ENCODE results near the gene CLPX. TPM values are rescaled to one million over a fixed set of nuclear protein-coding genes. Genes with fewer than 3 reads are reported as not detected.
"Not testable (repeated sequence)": the region's sequence is repeated elsewhere in the genome, so short reads cannot be mapped to it uniquely, and the experiment has no call there.

The CLPX gene
- total RNA-seq, 4 donors from 2014 or later, result 37.4 to 53.2 (median 39.8) TPM

GRCh38 chr15:65101891-65102708, 83.0 kb downstream of the CLPX start:
- no peak for DNase-seq (ENCODE audit: extremely low spot score)
- WGBS, result 81% methylated on average over 39 of the region's 75 CpGs
- TF ChIP-seq CTCF (IDR thresholded peaks at IDR 0.05) (no peak), EP300 (IDR thresholded peaks at IDR 0.05) (no peak), POLR2AphosphoS5 (IDR thresholded peaks at IDR 0.05) (no peak), POLR2A (IDR thresholded peaks at IDR 0.05; ENCODE audit: low read depth) (no peak)

GRCh38 chr15:65101411-65101890, 83.7 kb downstream of the CLPX start:
- Histone ChIP-seq H3K27ac (replicated peaks in 1 of 4) (peak overlapping the region in 2 of 4 donors; percentile 16 to 23), H3K9me3 (no peaks in the 10 kb centered on the region), H3K4me1 (peaks cover 0 to 27% (median 27%) of the 10 kb centered on the region in 4 donors), H3K27me3 (no peaks in the 10 kb centered on the region), H3K36me3 (peaks cover 9 to 82% (median 64%) of the 10 kb centered on the region in 4 donors), H3K4me3 (no peak overlapping the region)
- WGBS, result 38% methylated on average over 8 of the region's 9 CpGs
- intact Hi-C loops (cut with DNase I), result loop anchor here (2.0 kb wide), 1 partner anchor 47 kb away; no protein-coding TSS in a partner anchor
- TF ChIP-seq CTCF (IDR thresholded peaks at IDR 0.05) (peak; percentile 79 to 89 (median 88)), POLR2A (IDR thresholded peaks at IDR 0.05; ENCODE audit: low read depth) (no peak)
- DNase-seq (ENCODE audit: extremely low spot score), result no peak

More at GRCh38 chr15:65101891-65102708, 83.0 kb downstream of the CLPX start:
- intact Hi-C loops (cut with DNase I), result loop anchor here (2.0 kb wide), 1 partner anchor 47 kb away; no protein-coding TSS in a partner anchor
- Histone ChIP-seq H3K27me3 (no peaks in the 10 kb centered on the region), H3K27ac (replicated peaks in 1 of 4) (no peak overlapping the region), H3K9me3 (no peaks in the 10 kb centered on the region), H3K36me3 (peaks cover 9 to 78% (median 61%) of the 10 kb centered on the region in 4 donors), H3K4me3 (no peak overlapping the region), H3K4me1 (peaks cover 0 to 20% (median 20%) of the 10 kb centered on the region in 4 donors)

GRCh38 chr15:65100442-65100841, 84.7 kb downstream of the CLPX start:
- TF ChIP-seq CTCF (IDR thresholded peaks at IDR 0.05) (no peak), POLR2AphosphoS5 (IDR thresholded peaks at IDR 0.05) (no peak)
- no peak for DNase-seq (ENCODE audit: extremely low spot score)
- H3K36me3 ChIP-seq, result peaks cover 9 to 73% (median 56%) of the 10 kb centered on the region in 4 donors
- no peak overlapping the region for H3K4me3 ChIP-seq
- no peak overlapping the region for H3K27ac ChIP-seq (replicated peaks in 1 of 4)
- peaks cover 0 to 37% (median 37%) of the 10 kb centered on the region in 4 donors for H3K4me1 ChIP-seq
- H3K27me3 ChIP-seq, result no peaks in the 10 kb centered on the region
- no peaks in the 10 kb centered on the region for H3K9me3 ChIP-seq
- WGBS, result 86% methylated on average over 7 of the region's 7 CpGs
- intact Hi-C loops (cut with DNase I), result loop anchor here (2.0 kb wide), 1 partner anchor 46 kb away; no protein-coding TSS in a partner anchor

- WGBS, result 90% methylated on average over 10 of the region's 10 CpGs
- H3K4me1 ChIP-seq, result peaks cover 2 to 43% (median 43%) of the 10 kb centered on the region in 4 donors
- not testable (repeated sequence) for H3K9me3 ChIP-seq; DNase-seq (ENCODE audit: extremely low spot score); H3K27me3 ChIP-seq; H3K27ac ChIP-seq (replicated peaks in 1 of 4); H3K4me3 ChIP-seq
- intact Hi-C loops (cut with DNase I), result loop anchor here (2.0 kb wide), 1 partner anchor 45 kb away; no protein-coding TSS in a partner anchor
- H3K36me3 ChIP-seq, result peaks cover 9 to 67% (median 50%) of the 10 kb centered on the region in 4 donors
Observed at GRCh38 chr15:65099801-65100200, 85.3 kb downstream of the CLPX start.

- H3K27ac ChIP-seq (replicated peaks in 1 of 4), result no peak overlapping the region
- no peak for DNase-seq (ENCODE audit: extremely low spot score)
- TF ChIP-seq POLR2A (IDR thresholded peaks at IDR 0.05; ENCODE audit: low read depth), result no peak
- TF ChIP-seq CTCF (IDR thresholded peaks at IDR 0.05), result no peak
- no peak for TF ChIP-seq POLR2AphosphoS5 (IDR thresholded peaks at IDR 0.05)
- TF ChIP-seq EP300 (IDR thresholded peaks at IDR 0.05), result no peak
- no peak overlapping the region for H3K4me3 ChIP-seq
- intact Hi-C loops (cut with DNase I), result no loop called here
- H3K9me3 ChIP-seq, result no peaks in the 10 kb centered on the region
- 75% methylated on average over 1 of the region's 5 CpGs for WGBS
- H3K4me1 ChIP-seq, result peaks cover 7 to 48% (median 48%) of the 10 kb centered on the region in 4 donors
- no peaks in the 10 kb centered on the region for H3K27me3 ChIP-seq
- peaks cover 9 to 62% (median 47%) of the 10 kb centered on the region in 4 donors for H3K36me3 ChIP-seq
Observed at GRCh38 chr15:65099336-65099735, 85.8 kb downstream of the CLPX start.

Data from esophagus muscularis mucosa (tissue), 4 donors.